SK-N-SH (cell line): ENCODE results near the gene DLX6.

ENCODE experiments used
- SIN3A ChIP-seq: IDR thresholded peaks from 2 replicates; pipeline ENCODE4 v1.6.1; 2012; ENCODE audit warnings: low read depth, mild to moderate bottlenecking, low read length, moderate library complexity, borderline replicate concordance
- TF ChIP-seq, protein P1 (sequence below): IDR thresholded peaks from 2 replicates; pipeline ENCODE4 v1.4.0; 2012; ENCODE audit warnings: low read depth

DNA sequence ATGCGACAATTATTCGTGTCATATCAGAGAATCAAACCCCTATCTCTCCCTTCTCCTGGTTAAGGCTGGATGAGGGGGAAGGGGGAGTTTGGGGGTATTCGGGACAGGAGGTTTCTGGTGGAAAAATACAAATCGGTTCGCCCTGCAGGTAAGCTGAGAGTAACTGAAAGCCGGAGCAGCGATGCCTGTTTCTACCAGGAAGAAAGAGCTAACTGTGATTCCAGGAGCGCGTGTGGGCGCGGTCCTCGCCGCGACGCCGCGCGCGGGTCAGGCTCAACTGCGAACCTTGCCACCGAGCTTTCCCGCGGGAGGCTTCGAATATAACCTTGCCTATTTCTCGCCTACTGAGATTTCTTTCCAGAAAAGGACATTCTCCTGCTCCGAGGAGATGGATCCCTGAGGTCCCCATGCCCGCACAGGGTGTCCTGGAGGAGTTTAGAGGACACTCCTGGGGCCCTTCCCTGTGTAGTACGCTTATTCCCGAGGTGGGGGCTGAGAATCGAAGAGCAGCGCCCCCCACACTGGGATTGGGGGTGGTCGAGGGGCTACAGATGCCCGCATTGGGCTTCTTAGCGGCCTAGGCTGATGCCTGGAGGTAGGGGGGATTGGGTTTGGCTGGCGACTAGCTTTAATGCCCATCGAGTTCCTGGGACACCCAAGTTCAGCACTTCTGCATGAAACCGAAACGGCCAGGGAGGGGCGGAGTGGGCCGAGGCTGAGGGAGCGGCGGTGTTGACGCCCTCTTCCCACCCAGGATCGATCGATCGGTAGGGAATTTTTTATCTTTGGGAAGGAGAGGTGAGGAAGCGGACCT, 13.0 kb upstream of the DLX6 start:
- TF ChIP-seq, protein P1, sequence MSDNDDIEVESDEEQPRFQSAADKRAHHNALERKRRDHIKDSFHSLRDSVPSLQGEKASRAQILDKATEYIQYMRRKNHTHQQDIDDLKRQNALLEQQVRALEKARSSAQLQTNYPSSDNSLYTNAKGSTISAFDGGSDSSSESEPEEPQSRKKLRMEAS: no peak
- TF ChIP-seq SIN3A: no peak
